ENCODE results near the gene TCF23. TPM values are rescaled to one million over a fixed set of nuclear protein-coding genes. Genes with fewer than 3 reads are reported as not detected.

Gene TCF23
- total and polyA plus RNA-seq, 2 of the 4 experiments (the other 2 are of a cell fraction), result not detected

DNA sequence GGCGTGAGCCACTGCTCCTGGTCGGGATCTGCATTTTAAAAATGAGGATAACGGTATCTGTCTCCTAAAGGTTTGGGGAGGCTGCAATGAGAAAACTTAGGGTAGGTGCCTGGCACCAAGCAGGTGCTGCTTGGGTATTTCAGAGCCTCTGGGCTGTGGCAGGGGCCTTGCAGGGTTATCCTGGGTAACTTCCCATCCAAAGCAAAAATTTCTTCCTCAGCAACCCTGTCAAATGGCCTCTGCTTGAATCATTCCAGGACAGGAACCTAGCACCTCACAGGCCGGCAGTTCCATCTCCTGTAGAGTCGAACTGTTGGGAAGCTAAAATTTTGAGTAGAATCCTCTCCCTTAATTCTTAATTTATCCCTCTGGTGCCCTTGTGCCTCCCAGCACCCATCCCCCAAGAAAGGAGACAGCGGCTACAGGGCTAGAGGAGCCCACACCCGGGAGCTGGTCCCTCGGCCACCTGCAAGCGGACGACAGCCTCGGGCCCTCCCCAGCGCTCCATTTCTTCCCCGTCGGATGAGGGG, 30.7 kb upstream of the TCF23 start:
- in situ Hi-C loops (cut with MboI; ENCODE audit: low sequenced_read_pairs) (no loop called here), intact Hi-C loops (cut with micrococcal nuclease) (no loop called here), dilution Hi-C loops (cut with HindIII; ENCODE audit: low sequenced_read_pairs, unreplicated experiment) (no loop called here)
- Histone ChIP-seq H3K9me3 (ENCODE audit: control insufficient read depth, insufficient read depth, low read length) (peaks cover 6% of the 10 kb centered on the region; the same call in 1 of the 2 replicates), H3K4me1 (ENCODE audit: control insufficient read depth, insufficient read depth, low read length) (peaks cover 5% of the 10 kb centered on the region), H3K18ac (ENCODE audit: low read depth, low read length) (no peak overlapping the region), H2AK5ac (ENCODE audit: low read depth, low read length) (no peak overlapping the region), H3K27ac (ENCODE audit: insufficient read depth, low read length) (no peak overlapping the region), H2AK9ac (replicated peaks; ENCODE audit: low read depth, low read length, poor library complexity) (peak overlapping the region; percentile 15), H3K56ac (ENCODE audit: extremely low read depth, insufficient read depth, low read length) (no peak overlapping the region), H2BK15ac (ENCODE audit: low read depth, low read length) (no peak overlapping the region), H2BK120ac (ENCODE audit: low read depth, low read length) (no peak overlapping the region), H3K4me3 (ENCODE audit: insufficient read depth, low read depth, low read length) (peak overlapping the region; percentile 42; the same call in 1 of the 2 replicates), H4K91ac (ENCODE audit: insufficient read depth, low read depth, low read length) (no peak overlapping the region), H3K14ac (replicated peaks; ENCODE audit: low read depth, low read length) (no peak overlapping the region), H3K4ac (ENCODE audit: low read depth, low read length) (no peak overlapping the region), H3K9ac (ENCODE audit: low read depth, low read length) (no peak overlapping the region), H2BK20ac (ENCODE audit: low read depth, low read length) (no peak overlapping the region), H4K20me1 (ENCODE audit: insufficient read depth, low read length) (no peaks in the 10 kb centered on the region; the same call in 1 of the 2 replicates), H3K79me1 (ENCODE audit: low read depth in 1 of 2, low read length in 2 of 2) (no peaks in the 10 kb centered on the region), H4K8ac (ENCODE audit: low read depth in 2 of 2, low read length in 2 of 2) (no peak overlapping the region), H4K5ac (ENCODE audit: low read depth, low read length) (no peak overlapping the region), H2BK5ac (ENCODE audit: low read depth, low read length, poor library complexity, severe bottlenecking) (no peak overlapping the region), H3K23ac (ENCODE audit: low read depth, low read length) (no peak overlapping the region), H3K36me3 (ENCODE audit: control insufficient read depth, insufficient read depth, low read length) (no peaks in the 10 kb centered on the region), H3K27me3 (ENCODE audit: control insufficient read depth, insufficient read depth, low read length) (peaks cover 69% of the 10 kb centered on the region), H2AFZ (replicated peaks; ENCODE audit: low read length, poor library complexity) (peak overlapping the region; percentile 85), H3K9me1 (ENCODE audit: insufficient read depth, low read length) (no peaks in the 10 kb centered on the region; the same call in 1 of the 2 replicates), H3K4me2 (ENCODE audit: low read depth, low read length) (peak overlapping the region; percentile 87; the same call in 1 of the 2 replicates)
- 13% methylated on average over 8 of the region's 14 CpGs; no CpG with 5 or more reads in 1 of the 2 experiments for WGBS, 2 experiments (ENCODE audit: extremely low coverage in 2 of 2, insufficient read length in 1 of 2)
- TF ChIP-seq, protein P1, sequence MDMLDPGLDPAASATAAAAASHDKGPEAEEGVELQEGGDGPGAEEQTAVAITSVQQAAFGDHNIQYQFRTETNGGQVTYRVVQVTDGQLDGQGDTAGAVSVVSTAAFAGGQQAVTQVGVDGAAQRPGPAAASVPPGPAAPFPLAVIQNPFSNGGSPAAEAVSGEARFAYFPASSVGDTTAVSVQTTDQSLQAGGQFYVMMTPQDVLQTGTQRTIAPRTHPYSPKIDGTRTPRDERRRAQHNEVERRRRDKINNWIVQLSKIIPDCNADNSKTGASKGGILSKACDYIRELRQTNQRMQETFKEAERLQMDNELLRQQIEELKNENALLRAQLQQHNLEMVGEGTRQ (IDR thresholded peaks at IDR 0.05; ENCODE audit: low read depth, low read length), result no peak
- TF ChIP-seq MXI1 (IDR thresholded peaks at IDR 0.05; ENCODE audit: borderline replicate concordance, low read depth, low read length), result no peak
- no peak for TF ChIP-seq CEBPB (IDR thresholded peaks at IDR 0.05; ENCODE audit: low read depth, low read length)
- TF ChIP-seq, protein P2, sequence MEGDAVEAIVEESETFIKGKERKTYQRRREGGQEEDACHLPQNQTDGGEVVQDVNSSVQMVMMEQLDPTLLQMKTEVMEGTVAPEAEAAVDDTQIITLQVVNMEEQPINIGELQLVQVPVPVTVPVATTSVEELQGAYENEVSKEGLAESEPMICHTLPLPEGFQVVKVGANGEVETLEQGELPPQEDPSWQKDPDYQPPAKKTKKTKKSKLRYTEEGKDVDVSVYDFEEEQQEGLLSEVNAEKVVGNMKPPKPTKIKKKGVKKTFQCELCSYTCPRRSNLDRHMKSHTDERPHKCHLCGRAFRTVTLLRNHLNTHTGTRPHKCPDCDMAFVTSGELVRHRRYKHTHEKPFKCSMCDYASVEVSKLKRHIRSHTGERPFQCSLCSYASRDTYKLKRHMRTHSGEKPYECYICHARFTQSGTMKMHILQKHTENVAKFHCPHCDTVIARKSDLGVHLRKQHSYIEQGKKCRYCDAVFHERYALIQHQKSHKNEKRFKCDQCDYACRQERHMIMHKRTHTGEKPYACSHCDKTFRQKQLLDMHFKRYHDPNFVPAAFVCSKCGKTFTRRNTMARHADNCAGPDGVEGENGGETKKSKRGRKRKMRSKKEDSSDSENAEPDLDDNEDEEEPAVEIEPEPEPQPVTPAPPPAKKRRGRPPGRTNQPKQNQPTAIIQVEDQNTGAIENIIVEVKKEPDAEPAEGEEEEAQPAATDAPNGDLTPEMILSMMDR (conservative IDR thresholded peaks at IDR 0.05; ENCODE audit: low read depth, low read length), result no peak
- TF ChIP-seq RAD21 (IDR thresholded peaks at IDR 0.05; ENCODE audit: low read length), result no peak
- TF ChIP-seq FOS (IDR thresholded peaks at IDR 0.05; ENCODE audit: low read depth, low read length), result no peak
- no peak for TF ChIP-seq NFE2L2 (IDR thresholded peaks at IDR 0.05; ENCODE audit: low read depth, low read length)
- no peak for TF ChIP-seq RCOR1 (IDR thresholded peaks at IDR 0.05; ENCODE audit: insufficient replicate concordance, low read length)
- no peak for TF ChIP-seq MAZ (IDR thresholded peaks at IDR 0.05; ENCODE audit: borderline replicate concordance, low read depth, low read length)
- no peak for TF ChIP-seq CHD1 (IDR thresholded peaks at IDR 0.05; ENCODE audit: low read depth, low read length)
- TF ChIP-seq, protein P3, sequence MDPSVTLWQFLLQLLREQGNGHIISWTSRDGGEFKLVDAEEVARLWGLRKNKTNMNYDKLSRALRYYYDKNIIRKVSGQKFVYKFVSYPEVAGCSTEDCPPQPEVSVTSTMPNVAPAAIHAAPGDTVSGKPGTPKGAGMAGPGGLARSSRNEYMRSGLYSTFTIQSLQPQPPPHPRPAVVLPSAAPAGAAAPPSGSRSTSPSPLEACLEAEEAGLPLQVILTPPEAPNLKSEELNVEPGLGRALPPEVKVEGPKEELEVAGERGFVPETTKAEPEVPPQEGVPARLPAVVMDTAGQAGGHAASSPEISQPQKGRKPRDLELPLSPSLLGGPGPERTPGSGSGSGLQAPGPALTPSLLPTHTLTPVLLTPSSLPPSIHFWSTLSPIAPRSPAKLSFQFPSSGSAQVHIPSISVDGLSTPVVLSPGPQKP (IDR thresholded peaks at IDR 0.05; ENCODE audit: borderline replicate concordance, low read depth, low read length), result no peak
- ATAC-seq (ENCODE audit: low read depth) (no peak), DNase-seq (no peak)
- ChIA-PET CTCF (no interaction called here), POLR2A (ENCODE audit: unreplicated experiment) (no interaction called here)
- no TSS peak for BruUV-seq (replicated peaks)
